Fibroblast of mammary gland (primary cell): ENCODE measurements around the gene PJVK.

ENCODE experiments used
- DNase-seq: peaks from one replicate; pipeline ENCODE4 v3.0.0-alpha.2; 2010; ENCODE audit warnings: low read depth
- H3K4me3 ChIP-seq: 2 replicates; pipeline ENCODE4 v1.5.1; 2011; ENCODE audit warnings: low read depth, mild to moderate bottlenecking, low read length, moderate library complexity; ENCODE audit not compliant: control insufficient read depth
- CTCF ChIP-seq: conservative IDR thresholded peaks from 2 replicates; pipeline ENCODE4 v1.5.1; 2011; ENCODE audit warnings: low read depth, low read length, inconsistent platforms; ENCODE audit not compliant: control insufficient read depth, insufficient read depth

The PJVK gene

GRCh38 chr2:178429336-178429735 is 21.8 kb upstream of the PJVK start:
- DNase-seq: no peak
- no peak for TF ChIP-seq CTCF
- H3K4me3 ChIP-seq: no peak overlapping the region

- no peak overlapping the region for H3K4me3 ChIP-seq
- DNase-seq: no peak
- TF ChIP-seq CTCF: no peak
Measured at GRCh38 chr2:178436662-178437061, 14.5 kb upstream of the PJVK start.

- TF ChIP-seq CTCF: no peak
- no peak overlapping the region for H3K4me3 ChIP-seq
- DNase-seq: no peak
Measured at GRCh38 chr2:178441426-178441825, 9.8 kb upstream of the PJVK start.

GRCh38 chr2:178448968-178449661 is 2.1 kb upstream of the PJVK start:
- TF ChIP-seq CTCF: no peak
- DNase-seq: no peak
- H3K4me3 ChIP-seq: peak overlapping the region; percentile 84

- no peak for DNase-seq
- TF ChIP-seq CTCF: no peak
- peak overlapping the region; percentile 84 for H3K4me3 ChIP-seq
Measured at GRCh38 chr2:178449700-178450523, 1.3 kb upstream of the PJVK start.

- no peak for TF ChIP-seq CTCF
- peak overlapping the region; percentile 84 for H3K4me3 ChIP-seq
- no peak for DNase-seq
Measured at GRCh38 chr2:178450524-178450773, 729 bp upstream of the PJVK start.
